Tibial artery (tissue), 4 donors: ENCODE data around the gene S100PBP.

ENCODE experiments used
- DNase-seq, 2 donors: peaks; one replicate each; pipeline ENCODE4 v3.0.0-alpha.2; 2019
- H3K27ac ChIP-seq, 2 donors: fragments of 200-600 bp; sonication (generic) in 1 of 2; 1 replicate in 1 of 2; 2 replicates in 1 of 2; pipeline ENCODE4 v1.5.1; 2018 to 2019; ENCODE audit warnings: mild to moderate bottlenecking in 1 of 2
- H3K27me3 ChIP-seq, 2 donors: fragments of 200-600 bp; sonication (generic) in 1 of 2; one replicate each; pipeline versions ENCODE4 v1.5.1 to v1.6.0; 2016 to 2019
- H3K36me3 ChIP-seq, 3 donors: fragments of 200-600 bp; sonication (generic) in 2 of 3; one replicate each; pipeline ENCODE4 v1.5.1; 2016 to 2019; ENCODE audit warnings: mild to moderate bottlenecking in 2 of 3
- H3K4me1 ChIP-seq, 4 donors: fragments of 200-600 bp; sonication (generic) in 2 of 4; 1 replicate in 3 of 4; 2 replicates in 1 of 4; pipeline ENCODE4 v1.5.1; 2016 to 2019
- H3K4me3 ChIP-seq, 2 donors: fragments of 200-600 bp; sonication (generic) in 1 of 2; 1 replicate in 1 of 2; 2 replicates in 1 of 2; pipeline ENCODE4 v1.5.1; 2018 to 2019; ENCODE audit warnings: mild to moderate bottlenecking in 2 of 2
- H3K9me3 ChIP-seq, 3 donors: fragments of 200-600 bp; sonication (generic) in 1 of 3; one replicate each; pipeline ENCODE4 v1.5.1; 2016 to 2019
- CTCF ChIP-seq, 2 experiments: fragments of 200-600 bp in 1 of 2; fragments of 450-650 bp in 1 of 2; IDR thresholded peaks; one replicate each; pipeline ENCODE4 v1.5.1; 2017 to 2019; ENCODE audit warnings: antibody characterized with exemption in 2 of 2, mild to moderate bottlenecking in 1 of 2, moderate library complexity in 1 of 2
- intact Hi-C: fragments of 100-400 bp; cut with DNase I; formaldehyde crosslinking; loops from one replicate; pipeline ENCODE4 v1.15.0; 2023; ENCODE audit warnings: low total_unique reads

The S100PBP gene

GRCh38 chr1:32864375-32865019 lies 47.0 kb downstream of the S100PBP start:
- H3K27ac ChIP-seq = peak overlapping the region; percentile 19 to 63
- intact Hi-C loops = no loop called here
- H3K27me3 ChIP-seq = no peaks in the 10 kb centered on the region
- no peak for TF ChIP-seq CTCF (IDR thresholded peaks at IDR 0.05)
- H3K4me1 ChIP-seq = peaks cover 0 to 63% (median 39%) of the 10 kb centered on the region in 4 donors
- peaks cover 0 to 6% (median 0%) of the 10 kb centered on the region in 3 donors for H3K36me3 ChIP-seq
- H3K9me3 ChIP-seq = no peaks in the 10 kb centered on the region
- peak in 1 of 2 donors; percentile 77 for DNase-seq
- no peak overlapping the region for H3K4me3 ChIP-seq

DNA sequence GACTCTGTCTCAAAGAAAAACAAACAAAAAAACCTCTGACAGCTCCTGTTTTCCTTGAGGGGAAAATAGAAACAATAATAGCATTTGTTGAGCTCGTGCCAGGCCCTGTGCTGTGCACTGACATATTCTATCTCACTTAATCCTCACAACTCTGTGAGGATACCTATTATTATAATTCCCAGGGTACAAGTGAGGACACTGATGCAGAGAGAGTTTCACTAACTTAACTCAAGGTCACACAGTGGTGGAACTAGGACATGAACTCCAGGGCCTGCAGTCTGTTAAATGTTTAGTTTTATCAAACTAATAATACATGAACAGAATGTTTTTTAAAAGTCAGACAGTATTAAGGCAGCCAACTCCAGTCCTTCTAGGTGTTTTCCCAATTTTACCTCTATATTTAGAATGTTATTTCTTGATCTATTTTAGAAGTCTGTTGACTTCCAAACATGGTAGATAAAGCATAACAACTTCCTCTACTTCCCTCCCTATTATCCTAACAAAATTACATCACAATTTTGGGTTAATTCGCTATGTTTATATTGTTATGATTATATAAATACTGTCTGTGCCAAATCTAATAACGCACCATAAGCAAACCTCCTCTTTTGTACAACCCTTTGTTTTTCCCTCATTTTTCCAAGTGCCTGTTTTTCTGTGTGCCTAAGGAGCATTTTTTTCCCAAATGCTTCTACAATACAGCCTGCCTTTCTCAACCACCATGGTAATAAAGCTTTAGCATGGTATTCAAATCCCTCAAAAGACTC lies 48.4 kb downstream of the S100PBP start:
- DNase-seq = no peak
- Histone ChIP-seq H3K27ac (peak overlapping the region; percentile 19 to 63), H3K27me3 (no peaks in the 10 kb centered on the region), H3K4me3 (no peak overlapping the region), H3K36me3 (peaks cover 0 to 6% (median 0%) of the 10 kb centered on the region in 3 donors), H3K9me3 (no peaks in the 10 kb centered on the region), H3K4me1 (peaks cover 0 to 68% (median 47%) of the 10 kb centered on the region in 4 donors)
- intact Hi-C loops = no loop called here
- TF ChIP-seq CTCF (IDR thresholded peaks at IDR 0.05) = no peak

- intact Hi-C loops = no loop called here
- H3K9me3 ChIP-seq = no peaks in the 10 kb centered on the region
These were observed 49.7 kb downstream of the S100PBP start for GRCh38 chr1:32867151-32867550.

DNA sequence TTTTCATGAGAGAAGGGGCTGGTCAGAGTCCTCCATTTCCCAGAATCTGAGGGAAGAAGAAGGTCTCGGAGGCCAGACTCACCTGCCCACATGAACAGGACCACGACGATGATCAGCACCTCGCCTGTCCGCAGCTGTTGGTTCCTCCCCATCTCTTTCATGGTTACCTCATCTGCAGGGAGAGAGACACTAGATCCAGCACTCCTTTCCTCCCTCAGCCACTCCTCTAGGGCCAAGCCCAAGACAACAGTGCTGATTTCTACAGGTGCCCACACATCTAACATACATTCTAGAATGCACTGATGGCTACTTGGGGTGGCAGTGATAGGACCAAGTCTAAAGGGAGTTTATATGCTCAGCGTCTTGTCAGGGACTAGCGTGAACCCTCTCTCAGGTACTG lies 50.2 kb downstream of the S100PBP start:
- Histone ChIP-seq H3K27ac (no peak overlapping the region), H3K36me3 (peaks cover 0 to 3% (median 0%) of the 10 kb centered on the region in 3 donors), H3K27me3 (no peaks in the 10 kb centered on the region), H3K9me3 (no peaks in the 10 kb centered on the region), H3K4me1 (peaks cover 0 to 66% (median 51%) of the 10 kb centered on the region in 4 donors), H3K4me3 (no peak overlapping the region)
- DNase-seq = no peak
- intact Hi-C loops = no loop called here
- no peak for TF ChIP-seq CTCF (IDR thresholded peaks at IDR 0.05)

More at GRCh38 chr1:32867151-32867550, 49.7 kb downstream of the S100PBP start:
- Histone ChIP-seq H3K36me3 (peaks cover 0 to 6% (median 0%) of the 10 kb centered on the region in 3 donors), H3K27me3 (no peaks in the 10 kb centered on the region), H3K4me3 (no peak overlapping the region), H3K4me1 (peaks cover 0 to 66% (median 49%) of the 10 kb centered on the region in 4 donors), H3K27ac (no peak overlapping the region)
- DNase-seq = no peak
- no peak for TF ChIP-seq CTCF (IDR thresholded peaks at IDR 0.05)

DNA sequence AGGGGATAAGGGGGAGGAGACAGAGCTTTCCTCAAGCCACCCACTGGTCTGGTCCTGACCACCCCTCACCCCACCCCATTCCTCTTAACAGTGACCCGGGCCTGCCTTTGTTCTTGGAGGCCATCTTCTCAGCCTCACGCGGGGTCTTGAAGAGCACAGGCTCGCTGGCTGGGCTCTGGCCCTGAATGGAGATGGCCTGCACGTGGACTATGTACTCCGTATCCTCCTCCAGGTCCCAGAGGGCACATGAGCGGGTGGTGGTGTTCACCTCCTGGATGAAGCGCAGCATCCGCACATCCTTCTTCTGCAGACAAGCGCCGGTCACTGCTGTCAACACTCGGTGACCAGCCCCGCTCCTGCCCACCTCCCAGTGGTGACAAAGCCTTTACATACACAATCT lies 50.6 kb downstream of the S100PBP start:
- no peak for DNase-seq
- TF ChIP-seq CTCF (IDR thresholded peaks at IDR 0.05) = no peak
- intact Hi-C loops = no loop called here
- Histone ChIP-seq H3K27me3 (no peaks in the 10 kb centered on the region), H3K9me3 (no peaks in the 10 kb centered on the region), H3K27ac (no peak overlapping the region), H3K4me3 (no peak overlapping the region), H3K36me3 (no peaks in the 10 kb centered on the region), H3K4me1 (peaks cover 0 to 63% (median 52%) of the 10 kb centered on the region in 4 donors)
